Measurements from ENCODE around the gene VSIG4.

DNA sequence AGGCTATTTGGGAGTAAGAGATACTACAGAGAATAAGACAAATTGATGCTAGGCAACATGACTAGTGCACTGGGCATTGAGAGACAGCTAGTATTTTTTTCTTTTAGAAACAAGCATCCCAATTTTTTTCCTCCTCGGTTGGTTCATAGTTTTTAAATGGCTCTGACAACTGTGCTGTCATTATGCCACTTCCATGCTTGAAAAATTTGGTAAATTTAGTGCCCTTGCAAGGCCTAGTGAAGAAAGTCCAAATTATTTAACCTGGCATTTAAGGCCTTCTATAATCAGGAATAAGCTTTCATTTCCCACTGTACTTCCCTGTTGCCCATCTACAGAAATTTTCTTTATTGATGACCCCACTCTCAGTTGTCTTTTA, 15.8 kb downstream of the VSIG4 start:
- TF ChIP-seq TARDBP (IDR thresholded peaks at IDR 0.05), result no peak
- TF ChIP-seq FOXM1 (IDR thresholded peaks at IDR 0.05; ENCODE audit: borderline replicate concordance), result no peak

All from HEK293T (cell line).